ENCODE results near the gene NDUFA7. TPM values are rescaled to one million over a fixed set of nuclear protein-coding genes. Genes with fewer than 3 reads are reported as not detected.

Gene NDUFA7
- total RNA-seq, 4 donors from 2014 or later: 14.5 to 44.2 (median 33.1) TPM

DNA sequence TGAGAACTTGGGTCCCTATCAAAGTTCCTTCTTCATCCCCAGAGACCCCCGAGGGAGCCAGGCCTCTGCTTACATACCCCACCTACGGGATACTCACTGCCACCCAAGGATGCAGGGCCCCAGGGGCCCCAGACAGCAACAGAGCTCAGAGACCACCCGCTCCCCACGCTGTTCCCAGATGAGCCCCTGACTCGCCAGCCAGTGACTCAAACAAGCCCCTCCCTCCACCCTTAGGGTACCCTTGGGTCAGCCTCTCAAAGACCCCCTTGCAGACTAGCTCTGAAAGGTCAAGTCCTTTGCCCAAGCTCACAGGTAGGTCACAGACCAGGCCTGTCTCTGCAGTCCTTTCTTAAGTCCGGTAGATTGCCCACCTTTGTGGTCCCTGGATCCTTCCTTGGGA, 58.7 kb downstream of the NDUFA7 start:
- no peak for TF ChIP-seq CTCF (IDR thresholded peaks at IDR 0.05)
- ATAC-seq (ENCODE audit: low FRiP score): no peak
- DNase-seq (ENCODE audit: low spot score): no peak

- DNase-seq (ENCODE audit: low spot score) (no peak), ATAC-seq (ENCODE audit: low FRiP score) (no peak)
- no peak for TF ChIP-seq CTCF (IDR thresholded peaks at IDR 0.05)
These were observed 59.3 kb downstream of the NDUFA7 start for GRCh38 chr19:8261881-8262280.

- no peak for ATAC-seq (ENCODE audit: low FRiP score)
- DNase-seq (ENCODE audit: low spot score): no peak
- TF ChIP-seq CTCF (IDR thresholded peaks at IDR 0.05): no peak
These were observed 59.8 kb downstream of the NDUFA7 start for GRCh38 chr19:8261347-8261746.

Other genes with a start within 250 kb of the NDUFA7 start
- gene FBN3, start 171.8 kb downstream of the NDUFA7 start, total RNA-seq: not detected
- gene CERS4, start 112.0 kb downstream of the NDUFA7 start, total RNA-seq: 10 to 100 TPM; 18.4 to 34.1 (median 26.6) TPM
- gene CD320, start 13.0 kb downstream of the NDUFA7 start, total RNA-seq: 100 to 1,000 TPM in 2 of 4 donors, 10 to 100 TPM in 2; 49.3 to 126 (median 79.3) TPM
- 100 to 1,000 TPM; 420 to 679 (median 534) TPM for gene RPS28, start 121 bp upstream of the NDUFA7 start, total RNA-seq
- 10 to 100 TPM in 3 of 4 donors, 1 to 10 TPM in 1; 7.1 to 48.7 (median 18.9) TPM for gene KANK3, start 21.9 kb upstream of the NDUFA7 start, total RNA-seq
- gene ANGPTL4, start 42.8 kb upstream of the NDUFA7 start, total RNA-seq: 100 to 1,000 TPM in 3 of 4 donors, 10 to 100 TPM in 1; 62.6 to 405 (median 250) TPM
- gene RAB11B, start 69.0 kb upstream of the NDUFA7 start, total RNA-seq: 10 to 100 TPM; 31.6 to 55.6 (median 41.2) TPM
- gene MARCHF2, start 91.9 kb upstream of the NDUFA7 start, total RNA-seq: 100 to 1,000 TPM; 167 to 296 (median 203) TPM
- 100 to 1,000 TPM in 3 of 4 donors, 10 to 100 TPM in 1; 80.4 to 158 (median 111) TPM for gene HNRNPM, start 123.6 kb upstream of the NDUFA7 start, total RNA-seq
- 1 to 10 TPM in 3 of 4 donors, under 1 TPM in 1; 0.56 to 4.6 (median 1.9) TPM for gene PRAM1, start 181.3 kb upstream of the NDUFA7 start, total RNA-seq
- gene ZNF414, start 192.8 kb upstream of the NDUFA7 start, total RNA-seq: 1 to 10 TPM; 4.6 to 7.8 (median 7.4) TPM